ENCODE data around the gene SORL1. TPM values are rescaled to one million over a fixed set of nuclear protein-coding genes. Genes with fewer than 3 reads are reported as not detected.

The SORL1 gene
- total RNA-seq, 1 experiment from 2014 or later: 68.3 TPM

DNA sequence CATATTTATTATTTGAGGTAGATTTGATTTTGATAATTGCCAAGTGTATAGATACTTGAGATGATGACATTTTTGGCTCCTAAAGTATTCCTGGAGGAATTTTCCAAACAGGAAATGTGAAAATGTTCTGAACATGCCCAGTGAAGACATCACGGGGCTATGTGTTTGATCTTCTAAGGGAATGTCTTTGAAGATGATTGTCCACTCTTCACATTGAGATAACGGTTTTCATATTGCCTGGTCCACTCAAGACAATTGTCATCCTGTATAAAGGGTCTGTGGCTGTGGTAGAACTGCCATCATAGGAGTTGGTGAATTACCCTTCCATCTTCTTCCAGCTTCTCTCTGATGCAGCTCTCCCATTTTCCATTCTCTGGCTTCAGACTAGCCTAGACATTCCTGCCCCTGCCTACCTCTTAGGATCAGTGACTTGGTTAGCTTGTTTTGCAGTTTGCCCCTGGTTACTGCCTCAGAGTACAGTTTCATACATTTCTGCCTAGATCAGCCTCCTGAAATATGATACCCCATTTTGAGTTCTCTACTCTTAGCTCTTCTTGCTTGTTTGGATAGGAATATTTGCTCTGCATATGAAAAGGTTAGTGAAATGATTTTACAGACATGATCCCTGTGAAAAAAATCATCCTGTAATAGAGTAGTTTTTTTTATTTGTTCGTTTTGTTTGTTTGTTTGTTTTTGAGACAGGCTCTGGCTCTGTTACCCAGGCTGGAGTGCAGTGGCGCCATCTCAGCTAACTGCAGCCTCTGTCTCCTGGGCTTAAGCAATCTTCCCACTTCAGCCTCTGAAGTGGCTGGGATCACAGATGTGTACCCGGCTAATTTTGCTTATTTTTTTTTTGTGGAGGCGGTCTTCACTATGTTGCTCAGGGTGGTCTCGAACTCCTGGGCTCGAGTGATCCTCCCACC lies 112.0 kb downstream of the SORL1 start:
- Mint-ChIP-seq H3K9me3 (no peaks in the 10 kb centered on the region), H3K4me3 (no peak overlapping the region), H3K4me1 (peaks cover 8 to 15% of the 10 kb centered on the region in 2 experiments), H3K27ac (peak overlapping the region in 1 of 3 experiments; percentile 30; a peak in 1 of 7 replicates), H3K36me3 (ENCODE audit: insufficient read depth in 1 of 3, low read depth in 3 of 3) (peaks cover 24 to 62% (median 48%) of the 10 kb centered on the region in 3 experiments), H3K27me3 (ENCODE audit: low read depth) (no peaks in the 10 kb centered on the region)
- Histone ChIP-seq H2BK15ac (ENCODE audit: low read depth, low read length) (no peak overlapping the region), H3K14ac (ENCODE audit: insufficient read depth, low read length) (no peak overlapping the region), H3K4me1 (ENCODE audit: insufficient read depth, low read length) (no peaks in the 10 kb centered on the region; the same call in 1 of the 2 replicates), H3K4ac (ENCODE audit: low read depth, low read length) (no peak overlapping the region), H3K79me2 (ENCODE audit: insufficient read depth, low read length) (no peaks in the 10 kb centered on the region; the same call in 1 of the 2 replicates), H3K27me3 (ENCODE audit: insufficient read depth, low read length) (no peaks in the 10 kb centered on the region), H4K91ac (ENCODE audit: insufficient read length, low read depth, low read length) (no peak overlapping the region), H3K79me1 (ENCODE audit: insufficient read depth, low read depth, low read length, poor library complexity, severe bottlenecking) (no peaks in the 10 kb centered on the region), H3K23me2 (ENCODE audit: insufficient read length, low read depth, low read length, poor library complexity, severe bottlenecking) (no peaks in the 10 kb centered on the region), H3K23ac (ENCODE audit: insufficient read length, low read depth, low read length) (no peak overlapping the region), H3K56ac (ENCODE audit: insufficient read length, low read depth, low read length) (no peak overlapping the region), H3K18ac (ENCODE audit: insufficient read length, low read depth, low read length) (no peak overlapping the region), H2BK20ac (ENCODE audit: low read depth, low read length, poor library complexity, severe bottlenecking) (no peak overlapping the region), H4K20me1 (ENCODE audit: control insufficient read depth, insufficient read depth, insufficient read length) (no peaks in the 10 kb centered on the region), H3K4me2 (ENCODE audit: insufficient read depth, insufficient read length, low read length) (no peak overlapping the region), H4K5ac (ENCODE audit: insufficient read length, low read depth, low read length) (no peak overlapping the region), H2BK120ac (ENCODE audit: low read depth, low read length, poor library complexity, severe bottlenecking) (no peak overlapping the region), H3K27ac (ENCODE audit: insufficient read length, low read depth, low read length) (no peak overlapping the region), H4K8ac (replicated peaks; ENCODE audit: insufficient read length, low read depth, low read length) (no peak overlapping the region), H3T11ph (ENCODE audit: low read length) (no peak overlapping the region), H3K9me3 (ENCODE audit: control insufficient read depth, low read depth, low read length) (no peaks in the 10 kb centered on the region), H2AK5ac (ENCODE audit: insufficient read length, low read length) (no peak overlapping the region), H2BK5ac (ENCODE audit: insufficient read length, low read length) (no peak overlapping the region), H3K9ac (ENCODE audit: extremely low read depth, insufficient read length, low read length) (no peak overlapping the region), H2AFZ (ENCODE audit: low read length) (no peak overlapping the region), H2BK12ac (ENCODE audit: insufficient read length, low read depth, low read length) (no peak overlapping the region)
- no peak for DNase-seq
- TF ChIP-seq, protein P1, sequence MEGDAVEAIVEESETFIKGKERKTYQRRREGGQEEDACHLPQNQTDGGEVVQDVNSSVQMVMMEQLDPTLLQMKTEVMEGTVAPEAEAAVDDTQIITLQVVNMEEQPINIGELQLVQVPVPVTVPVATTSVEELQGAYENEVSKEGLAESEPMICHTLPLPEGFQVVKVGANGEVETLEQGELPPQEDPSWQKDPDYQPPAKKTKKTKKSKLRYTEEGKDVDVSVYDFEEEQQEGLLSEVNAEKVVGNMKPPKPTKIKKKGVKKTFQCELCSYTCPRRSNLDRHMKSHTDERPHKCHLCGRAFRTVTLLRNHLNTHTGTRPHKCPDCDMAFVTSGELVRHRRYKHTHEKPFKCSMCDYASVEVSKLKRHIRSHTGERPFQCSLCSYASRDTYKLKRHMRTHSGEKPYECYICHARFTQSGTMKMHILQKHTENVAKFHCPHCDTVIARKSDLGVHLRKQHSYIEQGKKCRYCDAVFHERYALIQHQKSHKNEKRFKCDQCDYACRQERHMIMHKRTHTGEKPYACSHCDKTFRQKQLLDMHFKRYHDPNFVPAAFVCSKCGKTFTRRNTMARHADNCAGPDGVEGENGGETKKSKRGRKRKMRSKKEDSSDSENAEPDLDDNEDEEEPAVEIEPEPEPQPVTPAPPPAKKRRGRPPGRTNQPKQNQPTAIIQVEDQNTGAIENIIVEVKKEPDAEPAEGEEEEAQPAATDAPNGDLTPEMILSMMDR (conservative IDR thresholded peaks at IDR 0.05): no peak
- no CpG with 5 or more reads among the region's 8 CpGs for WGBS (ENCODE audit: extremely low coverage, insufficient read length, low lambda C conversion rate)

Data from H9 (cell line).